GM12891 (cell line): ENCODE data around the gene PSMG1.

ENCODE experiments used
- DNase-seq: peaks from one replicate; pipeline ENCODE4 v3.0.0; 2011; ENCODE audit warnings: low spot score; ENCODE audit not compliant: insufficient read length
- FAIRE-seq: peaks from 2 replicates; lab custom pipeline; 2011; peaks lifted over from hg19 to GRCh38; lab: Jason Lieb, UNC
- PAX5 ChIP-seq: IDR thresholded peaks from 2 replicates; pipeline ENCODE4 v1.6.1; 2011; ENCODE audit warnings: low read length, moderate library complexity, mild to moderate bottlenecking; ENCODE audit not compliant: insufficient read depth, severe bottlenecking
- POLR2A ChIP-seq: IDR thresholded peaks from 2 replicates; pipeline ENCODE4 v1.6.1; 2011; ENCODE audit warnings: low read depth, low read length, control low read depth
- POLR2AphosphoS5 ChIP-seq: IDR thresholded peaks from 2 replicates; pipeline ENCODE4 v1.6.1; 2011; ENCODE audit warnings: low read depth, low read length, control low read depth
- POU2F2 ChIP-seq: IDR thresholded peaks from 2 replicates; pipeline ENCODE4 v1.6.1; 2011; ENCODE audit warnings: low read depth, mild to moderate bottlenecking, control low read depth, low read length, moderate library complexity
- SPI1 ChIP-seq: IDR thresholded peaks from 2 replicates; pipeline ENCODE4 v1.6.1; 2011; ENCODE audit warnings: low read depth, low read length, control low read depth
- TAF1 ChIP-seq: IDR thresholded peaks from 2 replicates; pipeline ENCODE4 v1.6.1; 2011; ENCODE audit warnings: low read depth, low read length, control low read depth

The PSMG1 gene

DNA sequence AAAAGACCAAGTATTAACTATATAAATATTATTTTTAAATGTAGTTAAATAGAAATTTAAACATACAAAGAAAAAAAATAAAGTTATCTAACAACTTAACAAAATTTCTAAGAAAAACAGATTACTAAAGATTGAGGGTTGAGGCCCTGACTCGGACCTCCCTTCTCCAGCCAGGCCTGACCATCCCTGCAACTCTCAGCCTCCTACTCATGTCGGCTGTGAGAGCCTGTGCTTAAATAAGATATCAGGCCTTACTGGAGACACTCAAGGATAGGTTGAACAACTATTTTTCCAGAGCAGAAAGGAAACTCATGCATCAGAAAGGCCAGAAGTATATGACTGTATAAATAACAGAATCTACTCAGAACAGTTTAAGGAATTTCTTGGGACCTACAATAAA lies 33.0 kb upstream of the PSMG1 start:
- no peak for FAIRE-seq
- no peak for DNase-seq
- TF ChIP-seq POLR2AphosphoS5 (no peak), SPI1 (no peak), POLR2A (no peak), PAX5 (no peak), TAF1 (no peak), POU2F2 (no peak)

DNA sequence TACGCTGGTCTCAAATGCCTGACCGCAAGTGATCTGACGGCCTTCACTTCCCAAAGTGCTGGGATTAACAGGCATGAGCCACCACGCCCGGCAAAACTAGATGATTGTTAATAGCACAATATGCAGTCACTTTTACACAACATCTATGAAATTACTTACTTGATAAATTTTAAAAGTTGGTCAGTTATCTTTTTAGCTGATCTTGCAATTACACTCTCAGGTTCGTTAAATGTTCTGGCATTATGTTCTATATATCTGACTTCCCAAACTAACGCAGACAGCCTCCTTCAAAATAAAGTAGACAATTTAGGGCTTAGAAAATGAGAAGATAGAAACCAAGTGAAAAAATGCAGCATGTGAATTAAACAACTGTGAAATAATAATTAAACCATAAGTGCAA lies 31.8 kb upstream of the PSMG1 start:
- TF ChIP-seq POU2F2 (no peak), TAF1 (no peak), POLR2AphosphoS5 (no peak), POLR2A (no peak), PAX5 (no peak), SPI1 (no peak)
- FAIRE-seq (no peak), DNase-seq (no peak)

DNA sequence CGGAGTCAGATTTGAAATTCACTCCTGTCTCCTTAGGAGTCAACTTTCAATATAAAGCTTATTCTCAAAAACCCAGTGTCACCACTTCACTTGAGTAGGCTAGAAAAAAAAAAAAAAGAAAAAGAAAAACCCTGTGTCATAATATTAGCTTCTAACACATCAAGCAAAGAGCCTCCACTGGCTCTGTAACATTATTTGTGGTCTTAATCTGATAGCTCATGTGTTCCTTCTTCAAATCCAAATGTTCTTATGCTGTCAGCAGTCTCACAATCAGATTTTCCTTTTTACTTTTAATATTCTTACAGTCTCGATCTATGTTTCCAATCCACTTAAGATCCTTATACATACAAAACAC lies 26.1 kb upstream of the PSMG1 start:
- no peak for FAIRE-seq
- TF ChIP-seq TAF1: no peak
- no peak for TF ChIP-seq SPI1
- TF ChIP-seq PAX5: no peak
- no peak for TF ChIP-seq POLR2AphosphoS5
- TF ChIP-seq POLR2A: no peak
- no peak for TF ChIP-seq POU2F2
- no peak for DNase-seq

- DNase-seq: no peak
- no peak for TF ChIP-seq TAF1
- TF ChIP-seq SPI1: no peak
- TF ChIP-seq POLR2A: no peak
- TF ChIP-seq POLR2AphosphoS5: no peak
- no peak for TF ChIP-seq POU2F2
- TF ChIP-seq PAX5: no peak
- no peak for FAIRE-seq
These were observed 25.5 kb upstream of the PSMG1 start for GRCh38 chr21:39208624-39209333.

- DNase-seq (no peak), FAIRE-seq (no peak)
- TF ChIP-seq SPI1 (no peak), TAF1 (no peak)
These were observed 20.9 kb upstream of the PSMG1 start for GRCh38 chr21:39204134-39204533.

GRCh38 chr21:39198800-39199199 lies 15.5 kb upstream of the PSMG1 start:
- no peak for TF ChIP-seq SPI1
- TF ChIP-seq TAF1: no peak
- no peak for TF ChIP-seq POLR2A
- no peak for TF ChIP-seq POLR2AphosphoS5
- TF ChIP-seq PAX5: no peak
- no peak for TF ChIP-seq POU2F2
- FAIRE-seq: no peak
- DNase-seq: no peak

GRCh38 chr21:39197448-39198233 lies 14.4 kb upstream of the PSMG1 start:
- FAIRE-seq (no peak), DNase-seq (no peak)
- TF ChIP-seq POLR2A: no peak

- TF ChIP-seq SPI1: no peak
- TF ChIP-seq POLR2A: no peak
- TF ChIP-seq POU2F2: no peak
- TF ChIP-seq PAX5: no peak
- TF ChIP-seq POLR2AphosphoS5: no peak
- TF ChIP-seq TAF1: no peak
- no peak for FAIRE-seq
- no peak for DNase-seq
These were observed 13.6 kb upstream of the PSMG1 start for GRCh38 chr21:39196838-39197237.

GRCh38 chr21:39196310-39196709 lies 13.1 kb upstream of the PSMG1 start:
- DNase-seq (no peak), FAIRE-seq (no peak)
- TF ChIP-seq PAX5: no peak
- TF ChIP-seq SPI1: no peak
- TF ChIP-seq POU2F2: no peak
- TF ChIP-seq TAF1: no peak
- TF ChIP-seq POLR2AphosphoS5: no peak
- no peak for TF ChIP-seq POLR2A

- TF ChIP-seq POLR2AphosphoS5 (no peak), POLR2A (no peak), POU2F2 (no peak), SPI1 (no peak), PAX5 (no peak), TAF1 (no peak)
- DNase-seq (no peak), FAIRE-seq (no peak)
These were observed 10.1 kb upstream of the PSMG1 start for GRCh38 chr21:39193380-39193779.
